Gastrocnemius medialis (tissue), 4 donors: Measurements from ENCODE around the gene ZDHHC14. TPM values are rescaled to one million over a fixed set of nuclear protein-coding genes. Genes with fewer than 3 reads are reported as not detected.

ENCODE experiments used
- ATAC-seq, 2 donors: fragments of 150-250 bp; one replicate each; pipeline ENCODE4 v1.9.1; 2016
- DNase-seq, 2 donors: peaks; one replicate each; pipeline ENCODE4 v3.0.0-alpha.2; 2019
- H3K27ac ChIP-seq, 4 donors: fragments of 200-600 bp; sonication (generic); 1 replicate in 1 of 4; 2 replicates in 3 of 4; pipeline ENCODE4 v1.5.1; 2016 to 2018; ENCODE audit warnings: mild to moderate bottlenecking in 2 of 4, moderate library complexity in 1 of 4
- H3K27me3 ChIP-seq, 3 donors: fragments of 200-600 bp; sonication (generic) in 2 of 3; 1 replicate in 1 of 3; 2 replicates in 2 of 3; pipeline versions ENCODE4 v1.5.1 to v1.6.0; 2016 to 2019; ENCODE audit warnings: mild to moderate bottlenecking in 1 of 3, moderate library complexity in 1 of 3
- H3K36me3 ChIP-seq, 2 donors: fragments of 200-600 bp; sonication (generic) in 1 of 2; one replicate each; pipeline ENCODE4 v1.5.1; 2017 to 2018
- H3K4me1 ChIP-seq, 2 donors: fragments of 200-600 bp; sonication (generic) in 1 of 2; one replicate each; pipeline ENCODE4 v1.5.1; 2016 to 2017; ENCODE audit warnings: mild to moderate bottlenecking in 2 of 2
- H3K4me3 ChIP-seq, 4 donors: fragments of 200-600 bp; sonication (generic) in 3 of 4; 1 replicate in 1 of 4; 2 replicates in 3 of 4; pipeline ENCODE4 v1.5.1; 2016 to 2019; ENCODE audit warnings: mild to moderate bottlenecking in 2 of 4
- H3K9me3 ChIP-seq, 3 donors: fragments of 200-600 bp; sonication (generic) in 2 of 3; 1 replicate in 1 of 3; 2 replicates in 2 of 3; pipeline ENCODE4 v1.5.1; 2016 to 2019
- CTCF ChIP-seq, 5 experiments: fragments of 450-650 bp in 3 of 5; fragments of 200-600 bp in 2 of 5; sonication (generic) in 2 of 5; IDR thresholded peaks in 4 of 5; conservative IDR thresholded peaks in 1 of 5; 1 replicate in 4 of 5; 2 replicates in 1 of 5; pipeline ENCODE4 v1.5.1; 2016 to 2019; ENCODE audit warnings: antibody characterized with exemption in 5 of 5, mild to moderate bottlenecking in 3 of 5, moderate library complexity in 3 of 5
- POLR2A ChIP-seq, 2 donors: fragments of 450-650 bp; IDR thresholded peaks; one replicate each; pipeline ENCODE4 v1.6.1; 2017; ENCODE audit warnings: antibody characterized with exemption in 2 of 2, mild to moderate bottlenecking in 2 of 2, moderate library complexity in 2 of 2
- in situ Hi-C, 4 donors: fragments of 200-750 bp; cut with MboI; loops; one replicate each; pipeline versions ENCODE4 v1.15.0 to v1.8.0; 2017; ENCODE audit warnings: low sequenced_read_pairs in 4 of 4
- intact Hi-C: fragments of 100-400 bp; cut with DNase I; formaldehyde crosslinking; loops from one replicate; pipeline ENCODE4 v1.15.1; 2023; ENCODE audit warnings: low total_unique reads
- total RNA-seq, 4 donors: library from RNA; depleted of rRNA; stranded (reverse); fragments of >200 nt; gene quantifications; one replicate each; pipeline versions ENCODE4 v1.1.0 to v1.2.3, GENCODE V29; 2016

ZDHHC14 gene
- total RNA-seq, 4 donors from 2014 or later = 3.7 to 7.7 (median 5.9) TPM

GRCh38 chr6:157453131-157453530, 72.1 kb downstream of the ZDHHC14 start:
- H3K4me3 ChIP-seq = no peak overlapping the region
- DNase-seq (no peak), ATAC-seq (no peak)
- no peaks in the 10 kb centered on the region for H3K36me3 ChIP-seq
- intact Hi-C loops (no loop called here), in situ Hi-C loops (no loop called here)
- no peak for TF ChIP-seq POLR2A (IDR thresholded peaks at IDR 0.05)
- TF ChIP-seq CTCF (IDR thresholded peaks at IDR 0.05 in 4 of 5, conservative IDR thresholded peaks at IDR 0.05 in 1 of 5) = no peak
- no peak overlapping the region for H3K27ac ChIP-seq
- H3K27me3 ChIP-seq = no peaks in the 10 kb centered on the region
- H3K9me3 ChIP-seq = no peaks in the 10 kb centered on the region
- H3K4me1 ChIP-seq = no peaks in the 10 kb centered on the region

DNA sequence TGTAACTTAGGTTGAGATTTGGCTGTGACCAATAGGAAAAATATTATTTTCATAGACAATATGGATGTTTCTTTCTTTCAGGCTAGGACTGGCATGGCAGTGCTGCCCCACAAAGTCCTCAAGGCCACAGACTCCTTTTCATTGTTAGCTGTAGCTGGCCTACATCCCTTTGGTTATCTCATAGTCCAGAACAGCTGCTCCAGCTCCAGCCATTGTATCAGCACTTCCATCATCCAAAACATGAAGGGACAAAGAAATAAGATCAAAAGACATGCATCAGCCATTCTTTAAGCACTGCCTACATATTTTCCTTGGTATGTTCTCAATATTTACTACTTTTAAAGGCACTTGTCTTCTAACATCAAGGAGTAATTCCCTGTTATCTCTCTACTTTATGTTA, 73.0 kb downstream of the ZDHHC14 start:
- DNase-seq (no peak), ATAC-seq (no peak)
- Histone ChIP-seq H3K4me1 (no peaks in the 10 kb centered on the region), H3K4me3 (no peak overlapping the region), H3K27me3 (no peaks in the 10 kb centered on the region), H3K27ac (no peak overlapping the region), H3K9me3 (no peaks in the 10 kb centered on the region), H3K36me3 (no peaks in the 10 kb centered on the region)
- intact Hi-C loops (no loop called here), in situ Hi-C loops (no loop called here)
- TF ChIP-seq POLR2A (IDR thresholded peaks at IDR 0.05) (no peak), CTCF (IDR thresholded peaks at IDR 0.05 in 4 of 5, conservative IDR thresholded peaks at IDR 0.05 in 1 of 5) (no peak)

- Histone ChIP-seq H3K27ac (no peak overlapping the region), H3K9me3 (no peaks in the 10 kb centered on the region), H3K4me3 (no peak overlapping the region), H3K27me3 (no peaks in the 10 kb centered on the region), H3K36me3 (no peaks in the 10 kb centered on the region), H3K4me1 (no peaks in the 10 kb centered on the region)
- intact Hi-C loops = no loop called here
- no peak for ATAC-seq
- DNase-seq = no peak
- TF ChIP-seq POLR2A (IDR thresholded peaks at IDR 0.05) = no peak
- no peak for TF ChIP-seq CTCF (IDR thresholded peaks at IDR 0.05 in 4 of 5, conservative IDR thresholded peaks at IDR 0.05 in 1 of 5)
- in situ Hi-C loops = no loop called here
Measured at GRCh38 chr6:157454762-157455714, 74.0 kb downstream of the ZDHHC14 start.

DNA sequence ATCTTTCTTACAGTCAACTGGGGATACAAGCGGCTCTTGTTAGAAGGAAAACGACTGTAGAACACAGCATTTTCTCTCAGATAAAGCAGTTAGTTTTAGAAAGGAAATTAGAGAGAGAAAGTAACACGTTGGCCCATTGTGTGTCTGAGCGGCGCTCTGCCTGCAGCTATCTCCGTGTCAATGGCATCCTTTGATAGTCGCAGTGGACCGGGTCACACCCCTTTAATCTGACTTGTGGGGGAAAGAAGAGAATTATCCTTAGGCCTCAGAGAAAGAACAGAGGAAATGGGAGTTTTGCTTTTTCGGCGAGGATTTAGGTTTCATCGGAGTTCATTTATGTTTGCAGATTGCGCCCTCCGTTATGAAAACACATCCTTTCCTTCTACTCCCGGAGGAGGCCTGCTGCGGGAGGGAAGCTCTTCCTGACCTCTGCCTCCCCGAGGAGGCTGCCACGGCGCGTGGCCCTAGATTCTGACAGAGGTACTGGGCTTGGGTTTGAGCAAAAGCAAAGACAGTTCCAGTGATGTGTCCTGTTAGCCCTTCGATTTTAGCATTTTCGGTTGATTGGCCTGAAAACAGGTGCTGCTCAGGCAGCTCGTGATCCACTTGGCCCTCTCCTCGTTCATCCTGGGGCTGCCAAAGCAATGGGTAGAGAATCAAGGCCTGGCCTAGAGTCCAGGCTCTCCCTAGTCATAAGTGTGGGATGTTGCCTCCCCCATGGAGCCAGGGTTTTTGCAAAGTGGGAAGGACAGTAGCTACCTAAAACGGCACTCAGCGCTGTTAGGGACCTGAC, 74.9 kb downstream of the ZDHHC14 start:
- H3K36me3 ChIP-seq = no peaks in the 10 kb centered on the region
- peaks cover 0 to 3% of the 10 kb centered on the region in 2 donors for H3K4me1 ChIP-seq
- intact Hi-C loops = no loop called here
- ATAC-seq (no peak), DNase-seq (no peak)
- no peaks in the 10 kb centered on the region for H3K9me3 ChIP-seq
- no peaks in the 10 kb centered on the region for H3K27me3 ChIP-seq
- TF ChIP-seq CTCF (IDR thresholded peaks at IDR 0.05 in 4 of 5, conservative IDR thresholded peaks at IDR 0.05 in 1 of 5) (no peak), POLR2A (IDR thresholded peaks at IDR 0.05) (no peak)
- no peak overlapping the region for H3K27ac ChIP-seq
- in situ Hi-C loops = no loop called here
- no peak overlapping the region for H3K4me3 ChIP-seq
